Activated CD4-positive, alpha-beta T cell treated with anti-CD3 and anti-CD28 coated beads for 36 hours (primary cell): Measurements from ENCODE around the gene KDELR3. TPM values are rescaled to one million over a fixed set of nuclear protein-coding genes. Genes with fewer than 3 reads are reported as not detected.
A peak's percentile ranks its signal among the peaks of the same experiment; 100 is the strongest.

Experiments
- ATAC-seq: fragments of 200-7000 bp; cut with Tn5 transposase; one replicate; pipeline ENCODE4 v1.10.0; 2021; ENCODE audit warnings: mild to moderate bottlenecking, moderate library complexity
- CTCF ChIA-PET: fragments of 350-600 bp; sonication (Branson Sonifier 250); formaldehyde crosslinking; loops from one replicate; lab custom pipeline; 2021; ENCODE audit warnings: antibody characterized with exemption; lab: Charles Lee
- POLR2A ChIA-PET: fragments of 350-600 bp; sonication (Branson Sonifier 250); formaldehyde crosslinking; loops from one replicate; lab custom pipeline; 2021; ENCODE audit warnings: antibody characterized with exemption, inconsistent platforms; lab: Charles Lee
- DNase-seq: peaks from one replicate; pipeline ENCODE4 v3.0.0-alpha.2; 2020
- H3K27ac Mint-ChIP-seq: one replicate; pipeline ENCODE4 v1.8.0; 2021; ENCODE audit warnings: mixed read lengths
- H3K27me3 Mint-ChIP-seq: one replicate; pipeline ENCODE4 v1.8.0; 2021; ENCODE audit warnings: mixed read lengths
- H3K36me3 Mint-ChIP-seq: one replicate; pipeline ENCODE4 v1.8.0; 2021; ENCODE audit warnings: low read depth, mixed read lengths
- H3K4me1 Mint-ChIP-seq: one replicate; pipeline ENCODE4 v1.8.0; 2021; ENCODE audit warnings: mixed read lengths
- H3K4me3 Mint-ChIP-seq: one replicate; pipeline ENCODE4 v1.8.0; 2021; ENCODE audit warnings: mild to moderate bottlenecking, moderate library complexity, mixed read lengths
- H3K9me3 Mint-ChIP-seq: one replicate; pipeline ENCODE4 v1.8.0; 2021; ENCODE audit warnings: low read depth, mixed read lengths
- intact Hi-C, 2 experiments: fragments of 100-400 bp; cut with DNase I in 1 of 2; cut with micrococcal nuclease in 1 of 2; formaldehyde crosslinking; loops; one replicate each; pipeline versions ENCODE4 v1.14.2 to v1.15.1; 2022 to 2024; cut with DNase I, micrococcal nuclease
- total RNA-seq, 2 experiments: library from RNA; stranded (reverse); gene quantifications; one replicate each; pipeline ENCODE4 v1.2.3, GENCODE V29; 2021

Gene KDELR3
- total RNA-seq, 2 experiments from 2014 or later = 0.84 to 1.1 TPM

DNA sequence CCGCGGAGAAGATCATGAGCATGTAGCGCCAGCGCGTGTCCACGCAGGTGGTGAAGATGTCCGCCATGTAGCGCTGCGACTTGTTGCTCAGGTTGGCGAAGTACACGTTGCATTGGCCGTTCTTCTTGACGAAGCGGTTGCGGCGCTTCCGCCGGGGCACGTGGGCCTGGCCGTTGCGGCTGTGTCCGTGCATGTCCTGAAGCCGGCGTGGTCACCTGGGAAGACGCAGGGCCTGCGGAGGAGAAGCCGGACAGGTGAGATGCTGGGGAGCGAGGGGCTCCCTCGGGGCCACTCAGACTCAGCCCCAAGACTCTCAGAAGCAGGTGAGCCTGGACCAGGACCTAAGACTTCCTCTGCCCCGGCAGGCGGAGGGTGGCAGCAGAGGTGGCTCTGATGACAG lies 40.0 kb upstream of the KDELR3 start:
- no peaks in the 10 kb centered on the region for H3K4me1 Mint-ChIP-seq
- no peak overlapping the region for H3K27ac Mint-ChIP-seq
- no peaks in the 10 kb centered on the region for H3K27me3 Mint-ChIP-seq
- no peaks in the 10 kb centered on the region for H3K36me3 Mint-ChIP-seq
- ChIA-PET POLR2A (no interaction called here), CTCF (no interaction called here)
- intact Hi-C loops = no loop called here
- H3K4me3 Mint-ChIP-seq = no peak overlapping the region
- ATAC-seq (no peak), DNase-seq (no peak)
- H3K9me3 Mint-ChIP-seq = no peaks in the 10 kb centered on the region

DNA sequence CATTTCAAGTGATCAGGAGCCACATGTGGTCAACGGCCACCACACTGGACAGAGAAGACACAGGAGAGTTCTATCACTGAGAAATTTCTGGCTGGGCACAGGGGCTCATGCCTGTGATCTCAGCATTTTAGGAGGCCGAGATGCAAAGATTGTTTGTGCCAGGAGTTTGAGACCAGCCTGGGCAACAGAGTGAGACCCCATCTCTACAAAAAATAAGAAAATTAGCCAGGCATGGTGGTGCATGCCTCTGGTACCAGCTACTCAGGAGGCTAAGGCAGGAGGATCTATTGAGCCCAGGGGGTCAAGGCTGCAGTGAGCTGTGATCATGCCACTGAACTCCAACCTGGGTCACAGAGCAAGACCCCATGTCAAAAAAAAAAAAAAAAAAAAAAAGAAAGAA lies 39.2 kb upstream of the KDELR3 start:
- CTCF ChIA-PET = no interaction called here

GRCh38 chr22:38429499-38430068 lies 38.3 kb upstream of the KDELR3 start:
- intact Hi-C loops = no loop called here
- ATAC-seq (no peak), DNase-seq (no peak)
- Mint-ChIP-seq H3K27ac (no peak overlapping the region), H3K4me1 (no peaks in the 10 kb centered on the region), H3K27me3 (no peaks in the 10 kb centered on the region), H3K9me3 (no peaks in the 10 kb centered on the region), H3K36me3 (no peaks in the 10 kb centered on the region), H3K4me3 (no peak overlapping the region)
- POLR2A ChIA-PET = no interaction called here
- CTCF ChIA-PET = interaction anchor here (0.6 kb wide), 1 partner anchor 69 kb away, joined by 3 read pairs; no protein-coding TSS in a partner anchor

More for the DNA sequence above, 39.2 kb upstream of the KDELR3 start:
- no peaks in the 10 kb centered on the region for H3K36me3 Mint-ChIP-seq
- ATAC-seq (no peak), DNase-seq (no peak)
- H3K9me3 Mint-ChIP-seq = no peaks in the 10 kb centered on the region
- intact Hi-C loops = no loop called here
- H3K4me1 Mint-ChIP-seq = no peaks in the 10 kb centered on the region
- H3K27me3 Mint-ChIP-seq = no peaks in the 10 kb centered on the region
- H3K4me3 Mint-ChIP-seq = no peak overlapping the region
- POLR2A ChIA-PET = no interaction called here
- no peak overlapping the region for H3K27ac Mint-ChIP-seq

- Mint-ChIP-seq H3K9me3 (no peaks in the 10 kb centered on the region), H3K27me3 (no peaks in the 10 kb centered on the region), H3K4me1 (no peaks in the 10 kb centered on the region), H3K4me3 (no peak overlapping the region), H3K27ac (no peak overlapping the region), H3K36me3 (no peaks in the 10 kb centered on the region)
- ATAC-seq (no peak), DNase-seq (no peak)
- intact Hi-C loops = no loop called here
- CTCF ChIA-PET = no interaction called here
- POLR2A ChIA-PET = no interaction called here
Observed at GRCh38 chr22:38431266-38432010, 36.5 kb upstream of the KDELR3 start.

DNA sequence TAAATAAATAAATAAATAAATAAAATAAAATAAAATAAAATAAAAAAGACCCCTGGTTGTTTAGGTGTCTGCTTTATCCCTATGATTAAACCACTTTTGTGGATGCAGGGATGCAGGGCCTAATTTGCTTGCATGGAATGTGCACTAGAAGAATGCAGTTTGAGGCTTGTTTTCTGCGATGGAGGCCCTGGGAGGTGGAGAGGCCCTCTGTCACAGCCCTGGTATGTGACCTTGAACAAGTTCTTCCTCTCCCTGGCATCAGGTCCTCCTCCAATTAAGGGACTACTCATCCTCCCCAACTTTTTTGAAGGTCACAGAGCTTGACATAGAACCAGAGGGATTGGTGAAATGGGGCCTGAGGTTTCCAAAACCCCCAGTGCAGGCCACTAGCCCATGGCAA lies 35.6 kb upstream of the KDELR3 start:
- no peaks in the 10 kb centered on the region for H3K4me1 Mint-ChIP-seq
- ChIA-PET CTCF (interaction anchor here (0.6 kb wide), 1 partner anchor 95 kb away, joined by 3 read pairs; no protein-coding TSS in a partner anchor), POLR2A (no interaction called here)
- DNase-seq (no peak), ATAC-seq (no peak)
- H3K4me3 Mint-ChIP-seq = no peak overlapping the region
- H3K27ac Mint-ChIP-seq = no peak overlapping the region
- H3K36me3 Mint-ChIP-seq = no peaks in the 10 kb centered on the region
- intact Hi-C loops = no loop called here
- H3K27me3 Mint-ChIP-seq = no peaks in the 10 kb centered on the region
- no peaks in the 10 kb centered on the region for H3K9me3 Mint-ChIP-seq

- intact Hi-C loops = no loop called here
- Mint-ChIP-seq H3K27me3 (no peaks in the 10 kb centered on the region), H3K4me3 (no peak overlapping the region), H3K36me3 (no peaks in the 10 kb centered on the region), H3K4me1 (no peaks in the 10 kb centered on the region), H3K9me3 (no peaks in the 10 kb centered on the region), H3K27ac (no peak overlapping the region)
- DNase-seq = no peak
- no peak for ATAC-seq
- CTCF ChIA-PET = interaction anchor here (0.7 to 1.1 kb wide), 3 partner anchors 9 to 241 kb away, joined by 3 read pairs; no protein-coding TSS in a partner anchor
- POLR2A ChIA-PET = interaction anchor here (0.7 kb wide), 1 partner anchor 14 kb away, joined by 3 read pairs; no protein-coding TSS in a partner anchor
Observed at GRCh38 chr22:38433871-38434270, 34.0 kb upstream of the KDELR3 start.

GRCh38 chr22:38435010-38435409 lies 32.9 kb upstream of the KDELR3 start:
- no peak overlapping the region for H3K4me3 Mint-ChIP-seq
- POLR2A ChIA-PET = no interaction called here
- ATAC-seq (no peak), DNase-seq (peak; percentile 25)
- H3K4me1 Mint-ChIP-seq = no peaks in the 10 kb centered on the region
- no peaks in the 10 kb centered on the region for H3K36me3 Mint-ChIP-seq
- CTCF ChIA-PET = no interaction called here
- H3K9me3 Mint-ChIP-seq = no peaks in the 10 kb centered on the region
- no peak overlapping the region for H3K27ac Mint-ChIP-seq
- H3K27me3 Mint-ChIP-seq = no peaks in the 10 kb centered on the region
- intact Hi-C loops = no loop called here

GRCh38 chr22:38435965-38436364 lies 31.9 kb upstream of the KDELR3 start:
- no peaks in the 10 kb centered on the region for H3K27me3 Mint-ChIP-seq
- no peak overlapping the region for H3K4me3 Mint-ChIP-seq
- H3K36me3 Mint-ChIP-seq = no peaks in the 10 kb centered on the region
- CTCF ChIA-PET = no interaction called here
- intact Hi-C loops = no loop called here
- H3K27ac Mint-ChIP-seq = no peak overlapping the region
- no peaks in the 10 kb centered on the region for H3K9me3 Mint-ChIP-seq
- no peak for ATAC-seq
- no peaks in the 10 kb centered on the region for H3K4me1 Mint-ChIP-seq
- POLR2A ChIA-PET = no interaction called here
- DNase-seq = no peak

DNA sequence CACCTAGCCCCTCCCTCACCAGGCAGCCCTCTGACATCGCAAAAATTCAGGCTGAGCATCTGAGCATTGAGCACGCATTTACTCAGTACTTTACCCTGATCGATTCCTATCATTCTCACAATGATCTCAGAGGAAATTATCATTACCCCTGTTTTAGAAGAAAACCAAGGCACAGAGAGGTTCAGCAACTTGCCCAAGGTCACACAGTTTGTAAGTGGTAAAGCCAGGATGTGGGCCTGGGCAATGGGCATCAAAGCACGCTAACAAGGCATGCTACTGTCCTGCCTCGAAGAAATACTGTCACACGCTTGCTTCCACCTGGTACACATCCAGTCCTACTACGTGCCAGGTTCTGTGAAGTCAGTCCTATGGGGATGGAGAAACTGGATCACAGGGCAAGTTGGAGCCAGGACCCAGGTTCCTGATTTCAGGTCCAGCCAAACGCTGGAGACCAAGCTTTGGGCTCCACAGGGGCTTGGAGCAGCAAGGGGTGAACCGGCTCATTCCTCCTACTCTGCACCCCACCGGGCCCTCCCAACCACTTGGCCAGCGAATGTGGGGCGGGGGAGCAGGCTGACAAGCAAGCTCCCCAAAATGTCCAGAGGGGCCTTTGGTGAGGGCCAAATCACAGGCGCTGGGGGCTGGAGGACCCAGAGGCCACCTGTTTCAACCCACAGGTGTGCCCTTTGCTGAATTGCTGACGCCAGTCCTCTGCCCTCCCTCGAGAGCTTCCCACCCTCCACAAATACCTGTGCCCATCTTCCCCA lies 31.1 kb upstream of the KDELR3 start:
- no peak overlapping the region for H3K4me3 Mint-ChIP-seq
- H3K27me3 Mint-ChIP-seq = no peaks in the 10 kb centered on the region
- no peaks in the 10 kb centered on the region for H3K36me3 Mint-ChIP-seq
- H3K9me3 Mint-ChIP-seq = no peaks in the 10 kb centered on the region
- H3K27ac Mint-ChIP-seq = no peak overlapping the region
- ChIA-PET POLR2A (no interaction called here), CTCF (no interaction called here)
- H3K4me1 Mint-ChIP-seq = no peaks in the 10 kb centered on the region
- DNase-seq = no peak
- ATAC-seq = no peak
- intact Hi-C loops = no loop called here

DNA sequence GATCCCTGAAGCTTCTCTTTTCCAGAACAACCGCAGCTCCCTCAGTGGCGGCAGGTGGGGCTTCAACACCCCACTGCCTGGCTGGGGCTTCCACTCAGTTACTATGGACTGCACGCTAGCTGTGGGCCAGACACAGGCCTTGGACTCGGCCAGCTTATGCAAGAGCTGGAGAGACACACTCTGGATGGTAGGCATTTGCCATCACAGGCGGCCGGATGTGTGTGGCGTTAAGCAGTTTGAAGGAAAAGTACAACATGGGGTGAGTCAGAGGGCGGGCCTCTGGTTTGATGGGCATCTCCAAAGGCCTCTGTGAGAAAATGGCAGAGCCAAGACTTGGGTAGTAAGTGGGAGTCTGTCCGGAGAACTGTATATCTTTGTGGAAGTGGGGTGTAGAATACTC lies 30.5 kb upstream of the KDELR3 start:
- CTCF ChIA-PET = no interaction called here
- intact Hi-C loops = no loop called here
- no peak overlapping the region for H3K27ac Mint-ChIP-seq
- ATAC-seq = no peak
- POLR2A ChIA-PET = no interaction called here
- H3K9me3 Mint-ChIP-seq = no peaks in the 10 kb centered on the region
- no peak for DNase-seq
- H3K27me3 Mint-ChIP-seq = no peaks in the 10 kb centered on the region
- H3K4me3 Mint-ChIP-seq = no peak overlapping the region
- no peaks in the 10 kb centered on the region for H3K36me3 Mint-ChIP-seq
- H3K4me1 Mint-ChIP-seq = no peaks in the 10 kb centered on the region

GRCh38 chr22:38440747-38441350 lies 27.0 kb upstream of the KDELR3 start:
- no peak for ATAC-seq
- ChIA-PET CTCF (no interaction called here), POLR2A (no interaction called here)
- Mint-ChIP-seq H3K4me1 (no peaks in the 10 kb centered on the region), H3K9me3 (no peaks in the 10 kb centered on the region), H3K27me3 (peaks cover 2% of the 10 kb centered on the region), H3K4me3 (no peak overlapping the region), H3K27ac (no peak overlapping the region), H3K36me3 (no peaks in the 10 kb centered on the region)
- DNase-seq = no peak
- intact Hi-C loops = no loop called here
